Sciatic nerve (tissue), 2 donors: ENCODE measurements around the gene BHLHA15. TPM values are rescaled to one million over a fixed set of nuclear protein-coding genes. Genes with fewer than 3 reads are reported as not detected.
"Not testable (repeated sequence)": the region's sequence is repeated elsewhere in the genome, so short reads cannot be mapped to it uniquely, and the experiment has no call there.

ENCODE experiments used
- ATAC-seq: fragments of 200-7000 bp; cut with Tn5 transposase; one replicate; pipeline ENCODE4 v1.9.1; 2020; ENCODE audit warnings: mild to moderate bottlenecking, moderate library complexity
- DNase-seq: peaks from one replicate; pipeline ENCODE4 v3.0.0-alpha.2; 2020; ENCODE audit warnings: low spot score
- intact Hi-C: fragments of 100-400 bp; cut with DNase I; formaldehyde crosslinking; loops from one replicate; pipeline ENCODE4 v1.14.2; 2022
- total RNA-seq: library from RNA; stranded (reverse); fragmentation: NEBNext Ultra II Directional; extraction: Animal tissue kit (Norgen Biotek cat#: 25700); gene quantifications from one replicate; pipeline ENCODE4 v1.2.1, GENCODE V29; 2021
- donor health status: DM: no; HTN: no; CAD: no.
- donor health status: DM: no; HTN: no; CAD: no.

The BHLHA15 gene
- total RNA-seq, 1 donor from 2014 or later: not detected

GRCh38 chr7:98204670-98205069 lies 6.6 kb upstream of the BHLHA15 start:
- no peak for DNase-seq
- no peak for ATAC-seq
- intact Hi-C loops: no loop called here

- ATAC-seq (no peak), DNase-seq (no peak)
- intact Hi-C loops: no loop called here
Measured at GRCh38 chr7:98205162-98205845, 5.9 kb upstream of the BHLHA15 start.

- DNase-seq: no peak
- intact Hi-C loops: no loop called here
- ATAC-seq: no peak
Measured at GRCh38 chr7:98206451-98207330, 4.5 kb upstream of the BHLHA15 start.

- intact Hi-C loops: no loop called here
- DNase-seq (no peak), ATAC-seq (no peak)
Measured at GRCh38 chr7:98209166-98209920, 1.9 kb upstream of the BHLHA15 start.

- intact Hi-C loops: no loop called here
- DNase-seq (peak; percentile 59), ATAC-seq (no peak)
Measured at GRCh38 chr7:98210513-98211220, 572 bp upstream of the BHLHA15 start.

- ATAC-seq: peak; percentile 19
- intact Hi-C loops: no loop called here
- peak; percentile 56 for DNase-seq
Measured at GRCh38 chr7:98211676-98212531, 665 bp downstream of the BHLHA15 start.

- intact Hi-C loops: no loop called here
- ATAC-seq (no peak), DNase-seq (peak; percentile 53)
Measured at GRCh38 chr7:98212532-98213041, 1.3 kb downstream of the BHLHA15 start.

GRCh38 chr7:98213296-98213887 lies 2.2 kb downstream of the BHLHA15 start:
- ATAC-seq (no peak), DNase-seq (no peak)
- intact Hi-C loops: no loop called here

GRCh38 chr7:98213888-98214810 lies 2.9 kb downstream of the BHLHA15 start:
- ATAC-seq: no peak
- intact Hi-C loops: no loop called here
- DNase-seq: peak; percentile 50

GRCh38 chr7:98214811-98215321 lies 3.6 kb downstream of the BHLHA15 start:
- peak; percentile 43 for DNase-seq
- ATAC-seq: no peak
- intact Hi-C loops: no loop called here

GRCh38 chr7:98215561-98216495 lies 4.6 kb downstream of the BHLHA15 start:
- ATAC-seq (no peak), DNase-seq (peak; percentile 45)
- intact Hi-C loops: no loop called here

GRCh38 chr7:98216941-98217622 lies 5.8 kb downstream of the BHLHA15 start:
- DNase-seq: peak; percentile 55
- intact Hi-C loops: no loop called here
- peak; percentile 14 for ATAC-seq

GRCh38 chr7:98217623-98218582 lies 6.7 kb downstream of the BHLHA15 start:
- intact Hi-C loops: no loop called here
- peak; percentile 78 for ATAC-seq
- peak; percentile 59 for DNase-seq

GRCh38 chr7:98219382-98219781 lies 8.1 kb downstream of the BHLHA15 start:
- intact Hi-C loops, DNase-seq, ATAC-seq: not testable (repeated sequence)
